HL-60 (cell line): ENCODE measurements around the gene MAD2L2.
A peak's percentile ranks its signal among the peaks of the same experiment; 100 is the strongest.

Experiments
- DNase-seq, 2 experiments: peaks; one replicate each; pipeline ENCODE4 v3.0.0-alpha.2; 2010 to 2020; ENCODE audit warnings: low read depth in 1 of 2, low spot score in 1 of 2
- H3K27ac ChIP-seq: fragments of 250-450 bp; sonication (Bioruptor Pico); replicated peaks from 2 replicates; pipeline ENCODE4 v1.5.1; 2020; ENCODE audit warnings: mild to moderate bottlenecking, moderate library complexity
- H3K27me3 ChIP-seq: fragments of 250-450 bp; sonication (Bioruptor Pico); 2 replicates; pipeline ENCODE4 v1.5.1; 2021; ENCODE audit warnings: mild to moderate bottlenecking, moderate library complexity; ENCODE audit not compliant: insufficient read depth, poor library complexity, severe bottlenecking
- H3K4me3 ChIP-seq: replicated peaks from 2 replicates; pipeline ENCODE4 v1.5.1; 2011; ENCODE audit warnings: mild to moderate bottlenecking, control low read depth, low read length; ENCODE audit not compliant: insufficient read depth
- GABPA ChIP-seq: IDR thresholded peaks from 2 replicates; pipeline ENCODE4 v1.6.1; 2012; ENCODE audit warnings: low read depth
- POLR2AphosphoS5 ChIP-seq: IDR thresholded peaks from 2 replicates; pipeline ENCODE4 v1.6.1; 2012; ENCODE audit warnings: low read depth
- REST ChIP-seq: IDR thresholded peaks from 2 replicates; pipeline ENCODE4 v1.6.1; 2012; ENCODE audit warnings: low read depth; ENCODE audit not compliant: insufficient replicate concordance
- SPI1 ChIP-seq: IDR thresholded peaks from 2 replicates; pipeline ENCODE4 v1.6.1; 2012; ENCODE audit warnings: low read depth, mild to moderate bottlenecking, borderline replicate concordance
- TF ChIP-seq, protein P1 (sequence below): IDR thresholded peaks from one replicate; pipeline ENCODE4 v1.5.1; 2011; ENCODE audit warnings: low read length, control low read depth, inconsistent platforms; ENCODE audit not compliant: insufficient read depth

Gene MAD2L2

DNA sequence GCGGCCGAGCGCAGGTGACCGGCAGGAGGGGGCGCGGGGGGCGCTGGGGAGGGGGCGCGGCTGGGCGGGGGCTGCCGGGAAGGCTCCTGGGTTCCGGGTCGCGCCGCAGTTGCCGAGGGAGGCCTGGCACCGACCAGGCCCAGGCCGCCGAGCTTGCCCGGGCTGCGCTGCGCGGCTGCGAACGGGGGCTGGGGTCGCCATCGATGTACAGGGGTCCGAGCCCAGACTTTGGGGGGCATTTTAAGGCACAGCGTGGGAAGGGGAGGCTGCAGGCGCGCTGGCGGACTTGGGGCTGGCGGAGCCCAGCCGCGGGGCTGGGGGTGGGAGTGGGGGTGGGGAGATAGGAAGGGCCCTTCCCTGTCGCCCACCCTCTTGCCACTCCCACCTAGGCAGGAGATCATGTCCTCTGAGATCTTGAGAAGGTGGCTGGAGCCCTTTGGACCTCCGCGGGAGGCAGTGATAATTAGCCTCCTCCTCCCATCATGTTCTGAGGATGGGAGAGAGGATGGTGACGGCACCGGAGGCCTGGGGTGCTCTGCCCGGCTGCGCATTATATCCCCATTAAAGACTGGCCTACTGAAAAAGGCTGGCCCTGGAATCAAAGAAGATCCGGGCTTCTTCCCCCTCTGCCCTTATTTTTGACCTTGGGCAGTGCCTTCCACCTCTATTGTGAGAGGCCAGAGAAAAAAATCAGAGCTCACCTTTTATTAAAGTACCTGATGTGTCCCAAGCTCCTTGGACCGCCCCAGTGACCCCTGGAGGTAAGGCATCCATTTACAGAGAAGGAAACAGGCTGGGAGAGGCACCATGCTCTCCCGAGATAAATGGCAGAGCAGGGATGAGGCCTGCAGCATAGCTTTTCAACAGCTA, 25.8 kb downstream of the MAD2L2 start:
- H3K27ac ChIP-seq = no peak overlapping the region
- H3K27me3 ChIP-seq = no peaks in the 10 kb centered on the region
- TF ChIP-seq, protein P1, sequence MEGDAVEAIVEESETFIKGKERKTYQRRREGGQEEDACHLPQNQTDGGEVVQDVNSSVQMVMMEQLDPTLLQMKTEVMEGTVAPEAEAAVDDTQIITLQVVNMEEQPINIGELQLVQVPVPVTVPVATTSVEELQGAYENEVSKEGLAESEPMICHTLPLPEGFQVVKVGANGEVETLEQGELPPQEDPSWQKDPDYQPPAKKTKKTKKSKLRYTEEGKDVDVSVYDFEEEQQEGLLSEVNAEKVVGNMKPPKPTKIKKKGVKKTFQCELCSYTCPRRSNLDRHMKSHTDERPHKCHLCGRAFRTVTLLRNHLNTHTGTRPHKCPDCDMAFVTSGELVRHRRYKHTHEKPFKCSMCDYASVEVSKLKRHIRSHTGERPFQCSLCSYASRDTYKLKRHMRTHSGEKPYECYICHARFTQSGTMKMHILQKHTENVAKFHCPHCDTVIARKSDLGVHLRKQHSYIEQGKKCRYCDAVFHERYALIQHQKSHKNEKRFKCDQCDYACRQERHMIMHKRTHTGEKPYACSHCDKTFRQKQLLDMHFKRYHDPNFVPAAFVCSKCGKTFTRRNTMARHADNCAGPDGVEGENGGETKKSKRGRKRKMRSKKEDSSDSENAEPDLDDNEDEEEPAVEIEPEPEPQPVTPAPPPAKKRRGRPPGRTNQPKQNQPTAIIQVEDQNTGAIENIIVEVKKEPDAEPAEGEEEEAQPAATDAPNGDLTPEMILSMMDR = no peak
- no peak for TF ChIP-seq GABPA
- no peak for TF ChIP-seq SPI1
- TF ChIP-seq REST = no peak
- TF ChIP-seq POLR2AphosphoS5 = no peak
- no peak for DNase-seq
- H3K4me3 ChIP-seq = peak overlapping the region; percentile 45

DNA sequence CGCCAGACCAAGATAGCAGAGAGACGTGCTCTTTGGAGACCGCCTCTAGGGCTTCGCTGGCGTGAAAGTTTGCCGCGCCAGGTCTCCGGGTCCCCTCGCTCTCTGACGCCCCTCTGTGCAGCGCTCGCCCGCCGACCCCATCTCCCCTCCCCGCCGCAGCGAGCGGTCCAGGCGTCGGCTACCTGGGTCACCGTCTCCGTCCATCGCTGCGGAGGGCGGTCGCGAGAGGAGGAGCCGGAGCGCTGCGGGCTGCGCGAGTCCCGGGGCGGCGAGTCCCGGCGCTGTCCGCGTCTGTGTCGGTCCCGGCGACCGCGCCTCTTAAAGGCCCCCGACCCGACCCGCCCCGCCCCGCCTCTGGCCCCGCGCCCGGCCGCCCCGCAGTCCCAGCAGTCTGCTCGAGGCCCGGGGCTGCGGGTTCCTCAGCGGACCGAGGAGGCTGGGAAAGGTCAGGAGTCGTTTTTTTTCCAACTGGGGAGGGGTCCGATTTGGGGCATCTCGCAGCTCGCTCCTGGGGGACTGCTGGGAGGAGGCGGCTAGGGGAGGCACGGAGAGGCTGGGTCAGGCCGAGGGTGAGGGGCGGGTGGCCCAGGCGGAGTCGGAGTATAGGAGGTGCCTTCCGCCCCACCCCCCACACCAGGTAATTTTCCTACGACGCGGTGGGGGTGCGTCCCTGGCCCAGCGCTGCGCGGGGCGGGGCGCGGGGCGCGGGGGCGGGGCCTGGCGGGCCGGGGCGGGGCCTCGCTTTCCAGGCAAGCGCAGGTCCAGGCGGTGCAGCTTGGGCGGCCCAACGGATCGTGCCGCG, 26.6 kb downstream of the MAD2L2 start, which contains the start of the genes FBXO2 and FBXO44:
TSS of gene FBXO2 (minus strand) at position 293 of the 802 bp plus-strand sequence. CDS start at position 204, 89 bp downstream.
TSS of gene FBXO44 (plus strand) at position 741 of the 802 bp plus-strand sequence. CDS start 959 bp downstream, outside the sequence.
- DNase-seq = no peak
- Histone ChIP-seq H3K27ac (no peak within 1 kb of the TSS), H3K4me3 (peak within 1 kb of the TSS; percentile 45), H3K27me3 (no peaks in the 10 kb centered on the region)
- TF ChIP-seq GABPA = no peak
- TF ChIP-seq REST = no peak
- TF ChIP-seq, protein P1 = no peak
- TF ChIP-seq SPI1 = no peak
- no peak for TF ChIP-seq POLR2AphosphoS5

DNA sequence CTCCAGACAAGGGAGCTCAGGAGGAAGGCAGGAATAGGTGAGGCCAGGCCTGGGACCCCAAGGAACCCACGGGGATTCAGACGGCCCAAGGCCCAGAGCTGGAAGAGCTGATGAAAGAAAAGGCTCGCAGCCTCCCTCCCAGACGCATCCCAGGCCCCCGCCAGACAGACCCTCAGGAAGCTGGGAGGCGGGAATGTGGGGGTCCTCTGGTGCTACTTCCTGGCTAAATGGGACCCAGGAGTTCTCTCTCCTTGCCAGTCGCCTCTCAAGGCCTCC, 27.1 kb downstream of the MAD2L2 start:
- no peak overlapping the region for H3K4me3 ChIP-seq
- H3K27ac ChIP-seq = no peak overlapping the region
- no peaks in the 10 kb centered on the region for H3K27me3 ChIP-seq
- DNase-seq = no peak
- TF ChIP-seq SPI1 = no peak
- TF ChIP-seq POLR2AphosphoS5 = no peak
- TF ChIP-seq REST = no peak
- no peak for TF ChIP-seq GABPA
- TF ChIP-seq, protein P1 = no peak
